Stimulated activated naive CD8-positive, alpha-beta T cell treated with anti-CD3 and anti-CD28 coated beads, Interleukin-15, Interleukin-2, amounts not matched to agents 100 ng/mL and 50 ng/mL, for 24 hours (primary cell): ENCODE results near the gene IL17RB.

Experiments
- H3K27ac Mint-ChIP-seq: one replicate; pipeline ENCODE4 v1.8.0; 2021; ENCODE audit warnings: mild to moderate bottlenecking, mixed read lengths
- H3K27me3 Mint-ChIP-seq: one replicate; pipeline ENCODE4 v1.8.0; 2021; ENCODE audit warnings: mixed read lengths
- H3K36me3 Mint-ChIP-seq: one replicate; pipeline ENCODE4 v1.8.0; 2021; ENCODE audit warnings: low read depth, mixed read lengths
- H3K4me1 Mint-ChIP-seq: one replicate; pipeline ENCODE4 v1.8.0; 2021; ENCODE audit warnings: low read depth, mixed read lengths
- H3K4me3 Mint-ChIP-seq: one replicate; pipeline ENCODE4 v1.8.0; 2021; ENCODE audit warnings: mild to moderate bottlenecking, mixed read lengths
- H3K9me3 Mint-ChIP-seq: one replicate; pipeline ENCODE4 v1.8.0; 2021; ENCODE audit warnings: mixed read lengths

Gene IL17RB

GRCh38 chr3:53846134-53846850, at the start of gene IL17RB, which contains the start of gene CHDH:
TSS of gene IL17RB (plus strand) at chr3:53846568. CDS start at chr3:53846589, 21 bp downstream.
TSS of gene CHDH (minus strand) at chr3:53846419. CDS start at chr3:53824008, 22,411 bp downstream.
- H3K4me1 Mint-ChIP-seq = peaks cover 4% of the 10 kb centered on the region
- H3K9me3 Mint-ChIP-seq = no peaks in the 10 kb centered on the region
- H3K4me3 Mint-ChIP-seq = peak within 1 kb of the TSS; percentile 60
- H3K27ac Mint-ChIP-seq = no peak within 1 kb of the TSS
- H3K36me3 Mint-ChIP-seq = no peaks in the 10 kb centered on the region
- H3K27me3 Mint-ChIP-seq = peaks cover 58% of the 10 kb centered on the region

DNA sequence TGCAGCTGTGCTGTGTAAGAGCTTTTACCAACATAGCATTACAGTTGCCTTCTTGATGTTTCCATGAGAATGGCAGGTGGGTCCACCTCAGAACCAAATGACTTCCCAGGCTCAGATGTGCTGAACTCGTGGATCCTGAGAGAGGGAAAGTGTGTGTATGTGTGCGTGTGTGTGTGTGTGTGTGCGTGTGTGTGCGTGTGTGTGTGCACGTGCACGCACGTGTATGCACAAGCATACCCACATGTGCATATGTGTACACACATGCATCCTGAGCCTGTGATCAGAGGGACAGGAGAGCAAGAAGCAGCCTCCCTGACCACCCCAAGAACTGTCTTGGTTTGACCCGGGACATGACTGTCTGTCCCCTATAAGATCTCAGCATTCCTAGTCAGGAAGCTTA, 48.2 kb upstream of the IL17RB start:
- H3K27ac Mint-ChIP-seq = no peak overlapping the region
- no peaks in the 10 kb centered on the region for H3K36me3 Mint-ChIP-seq
- no peaks in the 10 kb centered on the region for H3K9me3 Mint-ChIP-seq
- peaks cover 4% of the 10 kb centered on the region for H3K27me3 Mint-ChIP-seq
- H3K4me3 Mint-ChIP-seq = no peak overlapping the region
- no peaks in the 10 kb centered on the region for H3K4me1 Mint-ChIP-seq

- H3K27me3 Mint-ChIP-seq = peaks cover 4% of the 10 kb centered on the region
- H3K36me3 Mint-ChIP-seq = no peaks in the 10 kb centered on the region
- H3K4me3 Mint-ChIP-seq = no peak overlapping the region
- H3K9me3 Mint-ChIP-seq = no peaks in the 10 kb centered on the region
- H3K4me1 Mint-ChIP-seq = no peaks in the 10 kb centered on the region
- H3K27ac Mint-ChIP-seq = no peak overlapping the region
Observed at GRCh38 chr3:53799338-53799865, 47.0 kb upstream of the IL17RB start.

- Mint-ChIP-seq H3K4me3 (no peak overlapping the region), H3K36me3 (no peaks in the 10 kb centered on the region), H3K9me3 (no peaks in the 10 kb centered on the region), H3K27ac (no peak overlapping the region), H3K27me3 (peaks cover 4% of the 10 kb centered on the region), H3K4me1 (no peaks in the 10 kb centered on the region)
Observed at GRCh38 chr3:53800041-53800906, 46.1 kb upstream of the IL17RB start.

GRCh38 chr3:53801319-53801718, 45.0 kb upstream of the IL17RB start:
- Mint-ChIP-seq H3K27me3 (no peaks in the 10 kb centered on the region), H3K36me3 (no peaks in the 10 kb centered on the region), H3K9me3 (no peaks in the 10 kb centered on the region), H3K27ac (no peak overlapping the region), H3K4me3 (no peak overlapping the region), H3K4me1 (no peaks in the 10 kb centered on the region)

DNA sequence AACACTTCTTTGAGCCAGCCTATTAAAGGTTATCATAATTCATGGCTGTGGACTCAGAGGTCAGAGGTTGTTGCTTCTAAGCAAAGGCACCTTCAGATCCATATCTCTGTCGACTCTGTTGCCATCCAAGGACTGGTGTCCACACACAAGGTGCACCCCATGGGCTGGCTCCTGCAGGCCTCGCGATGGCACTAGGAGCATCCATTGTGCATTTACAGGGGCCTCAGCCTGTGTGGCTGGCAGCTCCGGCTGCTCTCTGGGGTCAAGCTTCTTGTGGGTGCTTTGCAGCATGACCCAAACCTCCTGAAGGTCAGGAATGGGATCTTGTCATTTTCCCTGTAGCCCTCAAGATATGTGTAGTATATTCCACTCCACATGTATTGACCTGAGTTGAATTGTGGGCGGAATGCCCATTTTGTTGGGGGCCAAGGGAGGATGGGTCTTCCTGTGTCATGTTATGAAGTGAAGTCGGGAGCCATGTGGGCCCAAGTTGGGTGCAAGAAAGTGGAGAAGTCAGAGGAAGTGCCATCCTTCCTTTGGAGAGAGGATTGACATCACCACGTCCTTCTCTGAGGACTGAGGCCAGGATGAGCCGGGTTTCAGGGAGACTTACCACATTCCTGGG, 44.0 kb upstream of the IL17RB start:
- peaks cover 3% of the 10 kb centered on the region for H3K27me3 Mint-ChIP-seq
- no peak overlapping the region for H3K4me3 Mint-ChIP-seq
- H3K36me3 Mint-ChIP-seq = no peaks in the 10 kb centered on the region
- H3K9me3 Mint-ChIP-seq = no peaks in the 10 kb centered on the region
- no peak overlapping the region for H3K27ac Mint-ChIP-seq
- no peaks in the 10 kb centered on the region for H3K4me1 Mint-ChIP-seq

DNA sequence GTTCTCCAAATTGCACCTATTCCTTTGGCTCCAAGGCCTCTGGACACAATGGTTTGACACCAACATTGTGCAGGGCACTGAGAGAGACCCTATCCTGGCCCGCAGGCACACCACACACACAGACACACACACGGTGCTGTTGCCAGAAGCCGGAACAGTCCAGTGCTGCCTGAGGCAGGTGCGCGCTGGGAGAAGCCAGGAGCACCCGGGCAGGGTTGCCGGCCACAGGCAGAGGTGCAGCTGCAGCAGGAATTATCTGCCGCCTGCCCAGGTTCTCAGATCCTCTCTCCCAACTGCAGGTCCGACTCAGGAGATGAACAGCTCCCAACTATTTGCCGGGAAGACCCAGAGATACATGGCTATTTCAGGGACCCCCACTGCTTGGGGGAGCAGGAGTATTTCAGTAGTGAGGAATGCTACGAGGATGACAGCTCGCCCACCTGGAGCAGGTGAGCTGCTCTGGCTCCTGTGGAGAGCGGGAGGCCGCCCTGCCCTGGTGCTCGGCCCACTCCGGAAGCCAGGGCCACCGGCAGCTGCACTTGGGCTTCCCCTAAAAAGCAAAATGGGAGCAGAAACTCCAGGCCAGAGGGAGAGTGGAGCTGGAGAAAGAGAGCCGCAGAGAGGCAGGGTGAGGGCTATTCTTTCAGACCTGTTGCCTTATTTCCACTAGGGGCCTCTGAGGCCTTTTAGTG, 43.1 kb upstream of the IL17RB start:
- Mint-ChIP-seq H3K4me1 (no peaks in the 10 kb centered on the region), H3K4me3 (no peak overlapping the region), H3K9me3 (no peaks in the 10 kb centered on the region), H3K36me3 (no peaks in the 10 kb centered on the region), H3K27me3 (peaks cover 3% of the 10 kb centered on the region), H3K27ac (no peak overlapping the region)

DNA sequence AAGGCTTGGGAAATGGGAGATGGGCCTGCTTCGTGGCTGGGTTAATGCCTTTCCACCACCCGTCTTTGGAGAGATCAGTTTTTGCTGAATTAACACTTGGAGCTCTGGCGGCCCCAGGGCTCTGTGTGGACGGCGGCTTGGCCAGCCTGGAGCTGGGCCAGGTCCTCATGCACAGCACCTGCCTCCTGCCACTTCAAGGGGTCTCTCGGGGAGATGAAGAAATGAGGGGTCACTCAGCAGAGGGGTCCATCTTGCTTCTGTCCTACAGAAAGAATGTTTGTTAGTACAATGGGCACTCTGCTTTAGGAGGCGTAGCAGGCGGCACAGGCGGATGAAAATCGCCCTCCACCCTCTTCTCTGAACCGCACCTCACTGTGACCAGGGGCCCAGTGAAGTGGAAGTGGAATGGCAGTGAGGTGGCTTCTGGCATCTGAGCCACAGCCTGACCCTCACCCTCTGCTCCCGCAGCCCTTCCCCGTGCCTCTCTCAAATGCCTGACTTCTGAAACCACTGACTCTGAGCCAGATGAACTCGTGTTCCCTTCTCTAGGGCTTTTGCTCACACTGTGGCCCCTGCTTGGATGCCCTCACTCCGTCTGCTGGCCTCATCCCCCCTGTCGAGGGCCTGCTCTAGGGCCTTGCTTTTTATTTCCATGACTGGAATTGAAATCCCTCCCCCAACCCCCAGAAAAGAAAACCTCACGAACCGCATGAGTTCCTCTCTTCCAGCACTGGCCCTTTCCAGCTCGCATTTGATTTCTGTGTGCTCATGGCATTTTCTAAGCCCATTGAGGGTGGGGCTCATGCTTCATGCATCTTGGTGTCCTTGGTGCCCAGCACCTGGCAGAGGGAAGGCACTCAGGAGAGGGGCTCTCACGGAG, 42.3 kb upstream of the IL17RB start:
- no peaks in the 10 kb centered on the region for H3K36me3 Mint-ChIP-seq
- H3K27me3 Mint-ChIP-seq = peaks cover 8% of the 10 kb centered on the region
- no peaks in the 10 kb centered on the region for H3K4me1 Mint-ChIP-seq
- H3K4me3 Mint-ChIP-seq = no peak overlapping the region
- no peaks in the 10 kb centered on the region for H3K9me3 Mint-ChIP-seq
- no peak overlapping the region for H3K27ac Mint-ChIP-seq

DNA sequence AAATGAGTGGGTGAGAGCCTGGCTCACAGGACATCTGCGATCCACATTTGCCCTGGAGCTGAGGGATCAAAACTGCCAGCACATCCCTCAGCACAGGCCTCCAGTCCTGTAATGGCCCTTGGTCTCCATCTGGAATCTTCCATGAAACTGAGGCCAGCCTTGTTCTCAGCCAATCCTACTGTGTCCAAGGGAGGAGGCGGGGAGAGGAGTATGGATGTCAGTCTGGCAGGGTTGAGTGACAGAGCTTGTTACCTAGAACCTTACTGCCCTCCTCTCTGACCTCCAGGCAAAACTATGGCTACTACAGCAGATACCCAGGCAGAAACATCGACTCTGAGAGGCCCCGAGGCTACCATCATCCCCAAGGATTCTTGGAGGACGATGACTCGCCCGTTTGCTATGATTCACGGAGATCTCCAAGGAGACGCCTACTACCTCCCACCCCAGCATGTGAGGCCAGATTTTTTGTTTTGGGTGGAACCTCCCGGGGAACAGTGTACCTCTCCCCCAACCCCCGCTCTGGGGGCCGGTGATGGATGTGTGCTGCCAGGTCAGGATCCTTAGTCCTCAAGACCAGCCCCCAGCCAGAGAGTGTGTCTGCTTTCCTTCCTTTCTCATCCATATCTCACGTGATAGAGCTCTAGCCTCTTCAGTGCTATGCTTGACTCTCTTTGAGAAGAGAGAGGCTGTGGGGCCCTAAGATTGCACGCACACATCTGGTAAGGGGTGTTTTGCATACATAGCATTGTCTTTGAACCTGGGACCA, 41.5 kb upstream of the IL17RB start:
- Mint-ChIP-seq H3K4me3 (no peak overlapping the region), H3K36me3 (no peaks in the 10 kb centered on the region)

GRCh38 chr3:53805463-53806159, 40.8 kb upstream of the IL17RB start:
- Mint-ChIP-seq H3K27me3 (peaks cover 8% of the 10 kb centered on the region), H3K4me3 (no peak overlapping the region), H3K9me3 (no peaks in the 10 kb centered on the region), H3K27ac (no peak overlapping the region), H3K4me1 (no peaks in the 10 kb centered on the region), H3K36me3 (no peaks in the 10 kb centered on the region)

More for the DNA sequence above, 41.5 kb upstream of the IL17RB start:
- H3K4me1 Mint-ChIP-seq = no peaks in the 10 kb centered on the region
- no peaks in the 10 kb centered on the region for H3K9me3 Mint-ChIP-seq
- peaks cover 8% of the 10 kb centered on the region for H3K27me3 Mint-ChIP-seq
- no peak overlapping the region for H3K27ac Mint-ChIP-seq

DNA sequence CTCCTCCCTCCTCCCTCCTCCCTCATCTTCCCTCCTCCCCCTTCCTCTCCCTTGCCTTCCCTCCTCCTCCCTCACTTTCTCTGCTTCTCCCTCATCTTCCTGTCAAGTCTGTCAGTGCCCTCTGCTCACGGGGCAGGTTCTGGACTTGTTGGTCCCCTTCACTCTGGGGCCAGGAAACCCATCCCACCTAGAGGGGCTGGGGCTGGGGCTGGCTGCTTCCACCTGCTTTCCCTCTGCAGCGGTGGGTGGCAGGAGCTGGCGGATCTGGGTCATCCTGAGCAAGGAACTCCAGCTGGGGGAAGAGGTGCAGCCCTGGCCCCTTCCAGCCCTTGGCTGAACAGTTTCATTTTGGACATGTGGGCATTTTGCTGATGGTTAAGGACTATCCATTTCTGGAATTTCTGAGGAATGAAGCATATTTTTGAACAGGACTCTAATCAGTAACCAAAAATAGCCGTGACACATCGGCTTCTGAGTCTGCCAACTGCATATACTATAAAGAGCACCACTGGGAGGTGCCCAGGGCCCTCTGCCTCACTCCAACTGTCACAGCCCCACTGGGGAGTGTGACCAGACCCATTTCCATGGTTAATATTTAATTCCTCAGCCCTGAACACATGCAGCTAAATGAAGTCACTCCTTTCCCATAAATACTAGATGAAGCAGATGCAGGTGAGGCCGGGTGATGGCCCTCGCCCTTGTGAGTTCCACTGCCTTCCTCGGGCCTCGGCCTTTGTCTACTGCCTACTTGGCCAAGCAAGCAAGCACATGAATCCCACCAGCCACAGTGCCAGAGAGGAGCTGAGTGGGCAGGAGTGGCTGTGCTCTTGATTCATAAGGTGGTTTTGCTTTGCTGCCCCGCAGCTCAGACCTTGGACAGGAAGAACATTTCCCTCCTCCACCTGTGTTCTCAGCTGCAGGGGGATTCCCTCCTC, 39.9 kb upstream of the IL17RB start:
- Mint-ChIP-seq H3K4me3 (no peak overlapping the region), H3K27me3 (peaks cover 8% of the 10 kb centered on the region), H3K27ac (peak overlapping the region; percentile 52), H3K36me3 (no peaks in the 10 kb centered on the region), H3K4me1 (no peaks in the 10 kb centered on the region), H3K9me3 (no peaks in the 10 kb centered on the region)
